Liver (tissue), 3 donors: ENCODE data around the gene PCTP.

Experiments used
- ATF3 ChIP-seq: IDR thresholded peaks from 2 replicates; pipeline ENCODE4 v1.6.1; 2016; ENCODE audit warnings: antibody characterized with exemption
- CTCF ChIP-seq: fragments of 150-350 bp; IDR thresholded peaks from 2 replicates; pipeline ENCODE4 v1.5.1; 2017; ENCODE audit warnings: improper control_type of control experiment, low read depth, low read length; ENCODE audit not compliant: missing input control
- EGR1 ChIP-seq, 2 donors: IDR thresholded peaks; 2 replicates each; pipeline ENCODE4 v1.6.1; 2016 to 2018; ENCODE audit warnings: antibody characterized with exemption in 2 of 2, low read depth in 2 of 2
- FOXA1 ChIP-seq: IDR thresholded peaks from 2 replicates; pipeline ENCODE4 v1.6.1; 2016; ENCODE audit warnings: antibody characterized with exemption
- JUND ChIP-seq, 2 donors: IDR thresholded peaks; 2 replicates each; pipeline ENCODE4 v1.6.1; 2016; ENCODE audit warnings: antibody characterized with exemption in 2 of 2
- MAX ChIP-seq: IDR thresholded peaks from 2 replicates; pipeline ENCODE4 v1.6.1; 2016; ENCODE audit warnings: antibody characterized with exemption
- NR2F2 ChIP-seq: IDR thresholded peaks from 2 replicates; pipeline ENCODE4 v1.6.1; 2016; ENCODE audit warnings: antibody characterized with exemption
- RAD21 ChIP-seq, 2 donors: IDR thresholded peaks; 2 replicates each; pipeline ENCODE4 v1.6.1; 2016; ENCODE audit warnings: antibody characterized with exemption in 2 of 2, mild to moderate bottlenecking in 2 of 2
- REST ChIP-seq: IDR thresholded peaks from 2 replicates; pipeline ENCODE4 v1.6.1; 2016; ENCODE audit warnings: antibody characterized with exemption, mild to moderate bottlenecking
- RXRA ChIP-seq, 2 donors: IDR thresholded peaks; 2 replicates each; pipeline ENCODE4 v1.6.1; 2017 to 2018; ENCODE audit warnings: antibody characterized with exemption in 2 of 2, mild to moderate bottlenecking in 1 of 2
- SP1 ChIP-seq: IDR thresholded peaks from 2 replicates; pipeline ENCODE4 v1.6.1; 2018; ENCODE audit warnings: antibody characterized with exemption, mild to moderate bottlenecking
- TAF1 ChIP-seq: conservative IDR thresholded peaks from 2 replicates; pipeline ENCODE4 v1.6.1; 2016; ENCODE audit warnings: antibody characterized with exemption, mild to moderate bottlenecking
- YY1 ChIP-seq: IDR thresholded peaks from 2 replicates; pipeline ENCODE4 v1.6.1; 2016; ENCODE audit warnings: antibody characterized with exemption, mild to moderate bottlenecking
- ZBTB33 ChIP-seq: IDR thresholded peaks from 2 replicates; pipeline ENCODE4 v1.6.1; 2016; ENCODE audit warnings: antibody characterized with exemption
- donor health status: healthy.
- donor health status: healthy.

GRCh38 chr17:55763856-55764255 is 13.0 kb downstream of the PCTP start:
- TF ChIP-seq ATF3 (no peak), CTCF (no peak), RXRA (IDR thresholded peaks at IDR 0.05) (no peak), JUND (IDR thresholded peaks at IDR 0.05) (no peak), REST (no peak), YY1 (no peak), TAF1 (no peak), SP1 (peak; percentile 5), MAX (no peak), EGR1 (IDR thresholded peaks at IDR 0.05; ENCODE audit: low read depth in 2 of 2) (no peak), ZBTB33 (no peak), NR2F2 (peak; percentile 45), FOXA1 (no peak), RAD21 (IDR thresholded peaks at IDR 0.05) (no peak)
